K562 (cell line): ENCODE measurements around the gene FOSL1. TPM values are rescaled to one million over a fixed set of nuclear protein-coding genes. Genes with fewer than 3 reads are reported as not detected.

Experiments
- BHLHE40 ChIP-seq: IDR thresholded peaks from 2 replicates; pipeline ENCODE4 v1.6.1; 2011; ENCODE audit warnings: low read length, improper control_type of control experiment
- BRF1 ChIP-seq: IDR thresholded peaks from 3 replicates; pipeline ENCODE4 v1.6.1; 2011; ENCODE audit warnings: borderline replicate concordance, mild to moderate bottlenecking; ENCODE audit not compliant: insufficient read length; ENCODE audit errors: extremely low read depth
- CEBPB ChIP-seq: fragments of 450-650 bp; IDR thresholded peaks from 2 replicates; pipeline ENCODE4 v1.6.1; 2016; ENCODE audit warnings: missing genetic modification characterization, missing compliant biosample characterization
- CREB3L1 ChIP-seq: fragments of 450-650 bp; IDR thresholded peaks from 2 replicates; pipeline ENCODE4 v1.6.1; 2014; ENCODE audit warnings: low read depth, mild to moderate bottlenecking, moderate library complexity, borderline replicate concordance
- CTBP1 ChIP-seq: fragments of 450-650 bp; IDR thresholded peaks from 2 replicates; pipeline ENCODE4 v1.6.1; 2016; ENCODE audit warnings: borderline replicate concordance
- E4F1 ChIP-seq: fragments of 250-450 bp; sonication (Bioruptor Pico); IDR thresholded peaks from 2 replicates; pipeline ENCODE4 v1.5.0; 2021; ENCODE audit warnings: mild to moderate bottlenecking, borderline replicate concordance
- FOSL1 ChIP-seq: fragments of 200-800 bp; sonication (Bioruptor generic); conservative IDR thresholded peaks from 2 replicates; pipeline ENCODE4 v1.6.1; 2016; ENCODE audit warnings: missing genetic modification characterization, missing compliant biosample characterization
- FOXO4 ChIP-seq: fragments of 450-650 bp; formaldehyde crosslinking; IDR thresholded peaks from 2 replicates; pipeline ENCODE4 v1.4.0; 2020; ENCODE audit warnings: mild to moderate bottlenecking, moderate library complexity
- HCFC1 ChIP-seq: IDR thresholded peaks from 2 replicates; pipeline ENCODE4 v1.6.1; 2012; ENCODE audit warnings: low read depth, low read length, improper control_type of control experiment
- HOMEZ ChIP-seq: fragments of 250-450 bp; sonication (Bioruptor Pico); IDR thresholded peaks from 2 replicates; pipeline ENCODE4 v1.4.0; 2020; ENCODE audit warnings: mild to moderate bottlenecking, moderate library complexity
- NEUROD1 ChIP-seq: fragments of 150-350 bp; IDR thresholded peaks from 2 replicates; pipeline ENCODE4 v1.6.1; 2014; ENCODE audit warnings: borderline replicate concordance, low read length, low read depth; ENCODE audit not compliant: partially characterized antibody
- POLR3G ChIP-seq: IDR thresholded peaks from 2 replicates; pipeline ENCODE4 v1.6.1; 2011; ENCODE audit not compliant: insufficient read length, insufficient replicate concordance; ENCODE audit errors: extremely low read depth
- SIN3B ChIP-seq: fragments of 450-650 bp; IDR thresholded peaks from 2 replicates; pipeline ENCODE4 v1.6.1; 2017; ENCODE audit warnings: low read depth, mild to moderate bottlenecking, moderate library complexity
- ZBTB26 ChIP-seq: fragments of 450-650 bp; formaldehyde crosslinking; IDR thresholded peaks from 2 replicates; pipeline ENCODE4 v1.4.0; 2022; ENCODE audit warnings: missing genetic modification characterization
- ZC3H4 ChIP-seq: sonication (generic); formaldehyde crosslinking; IDR thresholded peaks from 2 replicates; pipeline ENCODE4 v1.9.0; 2021; ENCODE audit warnings: missing genetic modification reagents, borderline replicate concordance
- polyA plus RNA-seq, 8 experiments: library from polyadenylated mRNA; depleted of rRNA in 4 of 8; stranded (reverse) in 5 of 8; unstranded in 3 of 8; fragments of >200 nt; fragmentation: Nextera tagmentation in 2 of 8; fragmentation: Illumina TruSeq in 1 of 8; extraction: Ambion mirVana in 2 of 8; extraction: Trizol in 1 of 8; gene quantifications; 2 replicates each; pipeline versions ENCODE4 v1.2.1 to v1.2.3, GENCODE V29; 2011 to 2014; ENCODE audit warnings: inconsistent platforms in 1 of 8, missing spikeins in 1 of 8
- total RNA-seq, 7 experiments: library from RNA; depleted of rRNA in 6 of 7; stranded (reverse); fragments of >200 nt in 6 of 7; fragmentation: Illumina TruSeq in 2 of 7; extraction: Trizol in 2 of 7; gene quantifications; 2 replicates each; pipeline versions ENCODE4 v1.2.1 to v1.2.3, GENCODE V29; 2011 to 2021; ENCODE audit warnings: low replicate concordance in 1 of 7

Gene FOSL1
- total and polyA plus RNA-seq, 9 of the 15 experiments (the other 6 are each of a cell fraction or from before 2014, with no cell fraction given) = 3.5 to 39.6 (median 10.0) TPM

GRCh38 chr11:65857853-65858680 lies 42.1 kb downstream of the FOSL1 start, which contains the start of gene CFL1 (continued):
- TF ChIP-seq FOXO4 (CRISPR knock-in tag) = no peak
- peak; percentile 85 for TF ChIP-seq CTBP1
- TF ChIP-seq FOSL1 (tag) = no peak
- TF ChIP-seq ZBTB26 (CRISPR knock-in tag) = no peak
- TF ChIP-seq ZC3H4 (CRISPR knock-in tag) = no peak; the same call in 1 of the 2 replicates
- TF ChIP-seq CREB3L1 = peak; percentile 88
- TF ChIP-seq POLR3G = no peak
- no peak for TF ChIP-seq BRF1
- no peak for TF ChIP-seq NEUROD1
- TF ChIP-seq CEBPB (tag) = no peak
- peak; percentile 99 for TF ChIP-seq HCFC1
- TF ChIP-seq E4F1 (CRISPR knock-in tag) = no peak
- no peak for TF ChIP-seq HOMEZ (CRISPR knock-in tag)
- TF ChIP-seq BHLHE40 = no peak
- TF ChIP-seq SIN3B = peak; percentile 78
